Neural cell (in vitro differentiated cells): ENCODE measurements around the gene LINC01488. TPM values are rescaled to one million over a fixed set of nuclear protein-coding genes. Genes with fewer than 3 reads are reported as not detected.

Experiments used
- H2AFZ ChIP-seq: fragments of 200-600, 300-800 bp; sonication (generic), shearing (Covaris generic); 2 replicates; pipeline ENCODE4 v1.6.0; 2014; ENCODE audit warnings: low read depth, mild to moderate bottlenecking, antibody characterized with exemption, low read length, moderate library complexity
- H3F3A ChIP-seq: fragments of 200-600 bp; shearing (Covaris generic); 2 replicates; pipeline ENCODE4 v1.6.1; 2016; ENCODE audit warnings: mild to moderate bottlenecking, moderate library complexity, mixed read lengths, antibody characterized with exemption, low read length; ENCODE audit not compliant: insufficient read depth, poor library complexity, severe bottlenecking
- H3K27ac ChIP-seq: fragments of 200-600, 300-800 bp; sonication (generic), shearing (Covaris generic); 2 replicates; pipeline ENCODE4 v1.5.1; 2014; ENCODE audit warnings: mild to moderate bottlenecking, low read length, moderate library complexity
- H3K27me3 ChIP-seq: fragments of 300-800, 200-600 bp; sonication (generic), shearing (Covaris generic); 2 replicates; pipeline ENCODE4 v1.6.0; 2014; ENCODE audit warnings: mild to moderate bottlenecking, low read depth, low read length, moderate library complexity; ENCODE audit not compliant: insufficient read depth
- H3K36me3 ChIP-seq: fragments of 300-800, 200-600 bp; sonication (generic), shearing (Covaris generic); 2 replicates; pipeline ENCODE4 v1.5.1; 2014; ENCODE audit warnings: mild to moderate bottlenecking, antibody characterized with exemption, low read length, moderate library complexity; ENCODE audit not compliant: insufficient read depth
- H3K4me2 ChIP-seq: fragments of 300-800, 200-600 bp; sonication (generic), shearing (Covaris generic); 2 replicates; pipeline ENCODE4 v1.6.0; 2014; ENCODE audit warnings: mild to moderate bottlenecking, low read length
- H3K4me3 ChIP-seq: fragments of 300-800, 200-600 bp; sonication (generic), shearing (Covaris generic); 2 replicates; pipeline ENCODE4 v1.5.1; 2014; ENCODE audit warnings: mild to moderate bottlenecking, low read length, moderate library complexity
- H3K79me2 ChIP-seq: fragments of 200-600 bp; shearing (Covaris generic); replicated peaks from 2 replicates; pipeline ENCODE4 v1.6.0; 2014; ENCODE audit warnings: mild to moderate bottlenecking, low read length, moderate library complexity; ENCODE audit not compliant: insufficient read depth
- H3K9ac ChIP-seq: fragments of 300-800, 200-600 bp; sonication (generic), shearing (Covaris generic); 2 replicates; pipeline ENCODE4 v1.6.1; 2016; ENCODE audit warnings: mild to moderate bottlenecking, low read length, mixed read lengths
- H3K9me2 ChIP-seq: fragments of 200-600 bp; shearing (Covaris generic); 2 replicates; pipeline ENCODE4 v1.6.1; 2016; ENCODE audit warnings: mild to moderate bottlenecking, low read length, mixed read lengths; ENCODE audit not compliant: insufficient read depth
- H3K9me3 ChIP-seq: fragments of 200-600, 300-800 bp; sonication (generic), shearing (Covaris generic); 2 replicates; pipeline ENCODE4 v1.6.1; 2016; ENCODE audit warnings: mild to moderate bottlenecking, mixed run types, low read length, moderate library complexity, mixed read lengths
- H4K20me1 ChIP-seq: fragments of 200-600 bp; shearing (Covaris generic); 2 replicates; pipeline ENCODE4 v1.6.1; 2016; ENCODE audit warnings: mild to moderate bottlenecking, mixed run types; ENCODE audit not compliant: insufficient read depth
- EP300 ChIP-seq: fragments of 450-650 bp; conservative IDR thresholded peaks from 2 replicates; pipeline ENCODE4 v1.6.1; 2014; ENCODE audit warnings: antibody characterized with exemption, mild to moderate bottlenecking, moderate library complexity; ENCODE audit not compliant: poor library complexity, severe bottlenecking
- EZH2 ChIP-seq: fragments of 200-600, 300-800 bp; shearing (Covaris generic), sonication (generic); IDR thresholded peaks from 2 replicates; pipeline ENCODE4 v1.6.1; 2014; ENCODE audit warnings: antibody characterized with exemption, low read length, borderline replicate concordance, mild to moderate bottlenecking; ENCODE audit not compliant: insufficient read depth, poor library complexity, severe bottlenecking
- POLR2AphosphoS5 ChIP-seq: IDR thresholded peaks from 2 replicates; pipeline ENCODE4 v1.6.1; 2012
- RAD21 ChIP-seq: fragments of 450-650 bp; conservative IDR thresholded peaks from 2 replicates; pipeline ENCODE4 v1.6.1; 2014; ENCODE audit warnings: antibody characterized with exemption, mild to moderate bottlenecking, moderate library complexity
- SMC3 ChIP-seq: fragments of 450-650 bp; conservative IDR thresholded peaks from 2 replicates; pipeline ENCODE4 v1.6.1; 2014; ENCODE audit warnings: antibody characterized with exemption, mild to moderate bottlenecking, moderate library complexity; ENCODE audit not compliant: poor library complexity
- TAF1 ChIP-seq: IDR thresholded peaks from 2 replicates; pipeline ENCODE4 v1.6.1; 2012; ENCODE audit warnings: low read depth
- polyA plus RNA-seq: library from polyadenylated mRNA; depleted of rRNA; stranded (reverse); fragments of >200 nt; gene quantifications from 2 replicates; pipeline ENCODE4 v1.2.3, GENCODE V29; 2014
- TF ChIP-seq, protein P1 (sequence below): IDR thresholded peaks from 2 replicates; pipeline ENCODE4 v1.6.1; 2012; ENCODE audit warnings: borderline replicate concordance
- TF ChIP-seq, protein P2 (sequence below): fragments of 450-650 bp; IDR thresholded peaks from 2 replicates; pipeline ENCODE4 v1.5.1; 2014; ENCODE audit warnings: antibody characterized with exemption, mild to moderate bottlenecking, moderate library complexity; ENCODE audit not compliant: poor library complexity, severe bottlenecking

Gene LINC01488
- polyA plus RNA-seq, 1 donor from 2014 or later = not detected

- H3K27ac ChIP-seq = no peak overlapping the region
- no peaks in the 10 kb centered on the region for H3K36me3 ChIP-seq
- H3F3A ChIP-seq = no peaks in the 10 kb centered on the region
- TF ChIP-seq RAD21 = no peak
- TF ChIP-seq, protein P1, sequence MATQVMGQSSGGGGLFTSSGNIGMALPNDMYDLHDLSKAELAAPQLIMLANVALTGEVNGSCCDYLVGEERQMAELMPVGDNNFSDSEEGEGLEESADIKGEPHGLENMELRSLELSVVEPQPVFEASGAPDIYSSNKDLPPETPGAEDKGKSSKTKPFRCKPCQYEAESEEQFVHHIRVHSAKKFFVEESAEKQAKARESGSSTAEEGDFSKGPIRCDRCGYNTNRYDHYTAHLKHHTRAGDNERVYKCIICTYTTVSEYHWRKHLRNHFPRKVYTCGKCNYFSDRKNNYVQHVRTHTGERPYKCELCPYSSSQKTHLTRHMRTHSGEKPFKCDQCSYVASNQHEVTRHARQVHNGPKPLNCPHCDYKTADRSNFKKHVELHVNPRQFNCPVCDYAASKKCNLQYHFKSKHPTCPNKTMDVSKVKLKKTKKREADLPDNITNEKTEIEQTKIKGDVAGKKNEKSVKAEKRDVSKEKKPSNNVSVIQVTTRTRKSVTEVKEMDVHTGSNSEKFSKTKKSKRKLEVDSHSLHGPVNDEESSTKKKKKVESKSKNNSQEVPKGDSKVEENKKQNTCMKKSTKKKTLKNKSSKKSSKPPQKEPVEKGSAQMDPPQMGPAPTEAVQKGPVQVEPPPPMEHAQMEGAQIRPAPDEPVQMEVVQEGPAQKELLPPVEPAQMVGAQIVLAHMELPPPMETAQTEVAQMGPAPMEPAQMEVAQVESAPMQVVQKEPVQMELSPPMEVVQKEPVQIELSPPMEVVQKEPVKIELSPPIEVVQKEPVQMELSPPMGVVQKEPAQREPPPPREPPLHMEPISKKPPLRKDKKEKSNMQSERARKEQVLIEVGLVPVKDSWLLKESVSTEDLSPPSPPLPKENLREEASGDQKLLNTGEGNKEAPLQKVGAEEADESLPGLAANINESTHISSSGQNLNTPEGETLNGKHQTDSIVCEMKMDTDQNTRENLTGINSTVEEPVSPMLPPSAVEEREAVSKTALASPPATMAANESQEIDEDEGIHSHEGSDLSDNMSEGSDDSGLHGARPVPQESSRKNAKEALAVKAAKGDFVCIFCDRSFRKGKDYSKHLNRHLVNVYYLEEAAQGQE = no peak
- TF ChIP-seq, protein P2, sequence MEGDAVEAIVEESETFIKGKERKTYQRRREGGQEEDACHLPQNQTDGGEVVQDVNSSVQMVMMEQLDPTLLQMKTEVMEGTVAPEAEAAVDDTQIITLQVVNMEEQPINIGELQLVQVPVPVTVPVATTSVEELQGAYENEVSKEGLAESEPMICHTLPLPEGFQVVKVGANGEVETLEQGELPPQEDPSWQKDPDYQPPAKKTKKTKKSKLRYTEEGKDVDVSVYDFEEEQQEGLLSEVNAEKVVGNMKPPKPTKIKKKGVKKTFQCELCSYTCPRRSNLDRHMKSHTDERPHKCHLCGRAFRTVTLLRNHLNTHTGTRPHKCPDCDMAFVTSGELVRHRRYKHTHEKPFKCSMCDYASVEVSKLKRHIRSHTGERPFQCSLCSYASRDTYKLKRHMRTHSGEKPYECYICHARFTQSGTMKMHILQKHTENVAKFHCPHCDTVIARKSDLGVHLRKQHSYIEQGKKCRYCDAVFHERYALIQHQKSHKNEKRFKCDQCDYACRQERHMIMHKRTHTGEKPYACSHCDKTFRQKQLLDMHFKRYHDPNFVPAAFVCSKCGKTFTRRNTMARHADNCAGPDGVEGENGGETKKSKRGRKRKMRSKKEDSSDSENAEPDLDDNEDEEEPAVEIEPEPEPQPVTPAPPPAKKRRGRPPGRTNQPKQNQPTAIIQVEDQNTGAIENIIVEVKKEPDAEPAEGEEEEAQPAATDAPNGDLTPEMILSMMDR = no peak
- no peak for TF ChIP-seq SMC3
- TF ChIP-seq TAF1 = no peak
- TF ChIP-seq EZH2 = no peak
- TF ChIP-seq EP300 = no peak
- no peak overlapping the region for H3K4me3 ChIP-seq
- H2AFZ ChIP-seq = no peak overlapping the region
- no peaks in the 10 kb centered on the region for H4K20me1 ChIP-seq
- H3K9ac ChIP-seq = no peak overlapping the region
- no peaks in the 10 kb centered on the region for H3K9me3 ChIP-seq
- H3K9me2 ChIP-seq = no peaks in the 10 kb centered on the region
- H3K4me2 ChIP-seq = no peak overlapping the region
- H3K79me2 ChIP-seq = no peaks in the 10 kb centered on the region
- no peaks in the 10 kb centered on the region for H3K27me3 ChIP-seq
Measured at GRCh38 chr11:69500285-69501120, 19.0 kb downstream of the LINC01488 start.

DNA sequence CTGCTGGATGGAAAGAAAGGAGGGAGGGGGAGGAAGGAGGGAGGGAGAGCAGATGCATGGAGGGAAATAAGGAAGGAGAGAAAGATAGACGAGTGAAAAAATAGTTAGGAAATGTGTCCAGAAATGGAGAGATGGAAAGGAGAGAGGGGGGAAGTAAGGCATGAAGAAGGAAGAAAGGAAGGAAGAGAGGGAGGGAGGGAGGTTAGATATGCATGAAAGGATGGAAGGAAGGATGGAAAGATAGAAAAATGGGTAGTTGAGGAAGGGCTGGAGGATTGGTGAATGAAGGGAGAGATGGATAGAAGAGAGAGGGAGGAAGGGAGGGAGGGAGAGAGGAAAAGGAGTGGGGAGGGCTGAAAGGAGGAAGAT lies 19.6 kb downstream of the LINC01488 start:
- TF ChIP-seq RAD21 = no peak
- no peak for TF ChIP-seq POLR2AphosphoS5
- TF ChIP-seq EZH2 = no peak
- no peak for TF ChIP-seq TAF1
- no peak overlapping the region for H2AFZ ChIP-seq
- no peaks in the 10 kb centered on the region for H3K9me3 ChIP-seq
- no peak overlapping the region for H3K4me2 ChIP-seq
- H3K27me3 ChIP-seq = no peaks in the 10 kb centered on the region
- H3K4me3 ChIP-seq = no peak overlapping the region
- no peaks in the 10 kb centered on the region for H3K36me3 ChIP-seq
- no peaks in the 10 kb centered on the region for H4K20me1 ChIP-seq
- no peak overlapping the region for H3K9ac ChIP-seq
- no peak overlapping the region for H3K27ac ChIP-seq
- no peaks in the 10 kb centered on the region for H3K9me2 ChIP-seq
- no peaks in the 10 kb centered on the region for H3F3A ChIP-seq
- no peaks in the 10 kb centered on the region for H3K79me2 ChIP-seq
